ENCODE measurements around the gene PAPPA. TPM values are rescaled to one million over a fixed set of nuclear protein-coding genes. Genes with fewer than 3 reads are reported as not detected.
A peak's percentile ranks its signal among the peaks of the same experiment; 100 is the strongest.

Gene PAPPA
- total RNA-seq, 1 experiment from 2014 or later: 7.0 TPM

GRCh38 chr9:116323012-116323411 lies 169.4 kb downstream of the PAPPA start:
- intact Hi-C loops (cut with micrococcal nuclease): no loop called here
- ChIA-PET POLR2A (no interaction called here), CTCF (no interaction called here)
- TF ChIP-seq, protein P1, sequence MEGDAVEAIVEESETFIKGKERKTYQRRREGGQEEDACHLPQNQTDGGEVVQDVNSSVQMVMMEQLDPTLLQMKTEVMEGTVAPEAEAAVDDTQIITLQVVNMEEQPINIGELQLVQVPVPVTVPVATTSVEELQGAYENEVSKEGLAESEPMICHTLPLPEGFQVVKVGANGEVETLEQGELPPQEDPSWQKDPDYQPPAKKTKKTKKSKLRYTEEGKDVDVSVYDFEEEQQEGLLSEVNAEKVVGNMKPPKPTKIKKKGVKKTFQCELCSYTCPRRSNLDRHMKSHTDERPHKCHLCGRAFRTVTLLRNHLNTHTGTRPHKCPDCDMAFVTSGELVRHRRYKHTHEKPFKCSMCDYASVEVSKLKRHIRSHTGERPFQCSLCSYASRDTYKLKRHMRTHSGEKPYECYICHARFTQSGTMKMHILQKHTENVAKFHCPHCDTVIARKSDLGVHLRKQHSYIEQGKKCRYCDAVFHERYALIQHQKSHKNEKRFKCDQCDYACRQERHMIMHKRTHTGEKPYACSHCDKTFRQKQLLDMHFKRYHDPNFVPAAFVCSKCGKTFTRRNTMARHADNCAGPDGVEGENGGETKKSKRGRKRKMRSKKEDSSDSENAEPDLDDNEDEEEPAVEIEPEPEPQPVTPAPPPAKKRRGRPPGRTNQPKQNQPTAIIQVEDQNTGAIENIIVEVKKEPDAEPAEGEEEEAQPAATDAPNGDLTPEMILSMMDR (IDR thresholded peaks at IDR 0.05; ENCODE audit: unreplicated experiment): no peak
- Mint-ChIP-seq H3K4me3 (ENCODE audit: unreplicated experiment) (no peak overlapping the region), H3K4me1 (ENCODE audit: insufficient read depth, unreplicated experiment) (peaks cover 9% of the 10 kb centered on the region), H3K27ac (ENCODE audit: low read depth, unreplicated experiment) (no peak overlapping the region), H3K9me3 (ENCODE audit: unreplicated experiment) (no peaks in the 10 kb centered on the region), H3K27me3 (ENCODE audit: insufficient read depth, unreplicated experiment) (no peaks in the 10 kb centered on the region), H3K36me3 (ENCODE audit: insufficient read depth, unreplicated experiment) (peaks cover 15% of the 10 kb centered on the region)
- DNase-seq (ENCODE audit: unreplicated experiment): no peak
- no TSS peak for BruUV-seq (replicated peaks)

DNA sequence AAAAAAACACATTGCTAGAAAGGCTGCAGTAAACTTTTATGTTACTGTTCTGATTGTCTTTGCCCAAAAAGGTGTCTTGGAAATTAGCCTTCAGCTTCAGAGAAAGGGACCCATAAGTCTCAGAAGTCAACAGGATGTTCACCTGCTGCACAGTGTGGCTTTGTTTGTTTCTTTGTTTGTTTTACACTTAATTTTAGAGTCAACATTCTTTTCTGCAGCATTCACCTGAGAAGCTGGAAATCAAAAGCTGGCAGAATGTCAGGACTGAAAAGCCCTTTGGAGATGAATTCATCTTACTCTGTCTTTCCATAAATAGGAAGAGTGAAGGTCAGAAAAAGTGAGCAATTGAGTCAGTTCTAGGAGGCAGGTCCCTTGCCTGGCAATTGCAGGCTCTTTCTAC lies 170.0 kb downstream of the PAPPA start:
- no peaks in the 10 kb centered on the region for H3K27me3 Mint-ChIP-seq (ENCODE audit: insufficient read depth, unreplicated experiment)
- no TSS peak for BruUV-seq (replicated peaks)

GRCh38 chr9:116325924-116326323 lies 172.3 kb downstream of the PAPPA start:
- Mint-ChIP-seq H3K4me1 (ENCODE audit: insufficient read depth, unreplicated experiment) (peaks cover 9% of the 10 kb centered on the region), H3K9me3 (ENCODE audit: unreplicated experiment) (no peaks in the 10 kb centered on the region), H3K4me3 (ENCODE audit: unreplicated experiment) (no peak overlapping the region), H3K27ac (ENCODE audit: low read depth, unreplicated experiment) (no peak overlapping the region), H3K36me3 (ENCODE audit: insufficient read depth, unreplicated experiment) (peaks cover 6% of the 10 kb centered on the region), H3K27me3 (ENCODE audit: insufficient read depth, unreplicated experiment) (no peaks in the 10 kb centered on the region)
- TF ChIP-seq, protein P1 (IDR thresholded peaks at IDR 0.05; ENCODE audit: unreplicated experiment): no peak
- ChIA-PET POLR2A (no interaction called here), CTCF (interaction anchor here (0.6 kb wide), 1 partner anchor 172 kb away, joined by 5 read pairs; the partner anchor contains the start of gene PAPPA)
- BruUV-seq (replicated peaks): no TSS peak
- intact Hi-C loops (cut with micrococcal nuclease): no loop called here
- DNase-seq (ENCODE audit: unreplicated experiment): no peak

More for the DNA sequence above, 170.0 kb downstream of the PAPPA start:
- H3K4me1 Mint-ChIP-seq (ENCODE audit: insufficient read depth, unreplicated experiment): peaks cover 9% of the 10 kb centered on the region
- no peaks in the 10 kb centered on the region for H3K9me3 Mint-ChIP-seq (ENCODE audit: unreplicated experiment)
- CTCF ChIA-PET: interaction anchor here (0.7 kb wide), 1 partner anchor 442 kb away, joined by 3 read pairs; no protein-coding TSS in a partner anchor
- TF ChIP-seq, protein P1 (IDR thresholded peaks at IDR 0.05; ENCODE audit: unreplicated experiment): no peak
- no peak overlapping the region for H3K4me3 Mint-ChIP-seq (ENCODE audit: unreplicated experiment)
- peak; percentile 4 for DNase-seq (ENCODE audit: unreplicated experiment)
- intact Hi-C loops (cut with micrococcal nuclease): no loop called here
- peaks cover 10% of the 10 kb centered on the region for H3K36me3 Mint-ChIP-seq (ENCODE audit: insufficient read depth, unreplicated experiment)
- POLR2A ChIA-PET: no interaction called here
- H3K27ac Mint-ChIP-seq (ENCODE audit: low read depth, unreplicated experiment): no peak overlapping the region

- BruUV-seq (replicated peaks): no TSS peak
- ChIA-PET CTCF (interaction anchor here (0.6 kb wide), 3 partner anchors 39 to 1640 kb away, joined by 3 to 4 read pairs (median 3); no protein-coding TSS in a partner anchor), POLR2A (interaction anchor here (1.2 kb wide), 1 partner anchor 11 kb away, joined by 3 read pairs; no protein-coding TSS in a partner anchor)
- Mint-ChIP-seq H3K36me3 (ENCODE audit: insufficient read depth, unreplicated experiment) (peaks cover 9% of the 10 kb centered on the region), H3K4me3 (ENCODE audit: unreplicated experiment) (no peak overlapping the region), H3K27me3 (ENCODE audit: insufficient read depth, unreplicated experiment) (no peaks in the 10 kb centered on the region), H3K9me3 (ENCODE audit: unreplicated experiment) (no peaks in the 10 kb centered on the region), H3K4me1 (ENCODE audit: insufficient read depth, unreplicated experiment) (peaks cover 7% of the 10 kb centered on the region), H3K27ac (ENCODE audit: low read depth, unreplicated experiment) (no peak overlapping the region)
- TF ChIP-seq, protein P1 (IDR thresholded peaks at IDR 0.05; ENCODE audit: unreplicated experiment): no peak
- intact Hi-C loops (cut with micrococcal nuclease): no loop called here
- DNase-seq (ENCODE audit: unreplicated experiment): no peak
Observed at GRCh38 chr9:116327701-116328405, 174.3 kb downstream of the PAPPA start.
